ENCODE data around the gene DYNLL2. TPM values are rescaled to one million over a fixed set of nuclear protein-coding genes. Genes with fewer than 3 reads are reported as not detected.

Gene DYNLL2
- total and polyA plus RNA-seq, 8 donors = 36.3 to 70.8 (median 55.4) TPM

DNA sequence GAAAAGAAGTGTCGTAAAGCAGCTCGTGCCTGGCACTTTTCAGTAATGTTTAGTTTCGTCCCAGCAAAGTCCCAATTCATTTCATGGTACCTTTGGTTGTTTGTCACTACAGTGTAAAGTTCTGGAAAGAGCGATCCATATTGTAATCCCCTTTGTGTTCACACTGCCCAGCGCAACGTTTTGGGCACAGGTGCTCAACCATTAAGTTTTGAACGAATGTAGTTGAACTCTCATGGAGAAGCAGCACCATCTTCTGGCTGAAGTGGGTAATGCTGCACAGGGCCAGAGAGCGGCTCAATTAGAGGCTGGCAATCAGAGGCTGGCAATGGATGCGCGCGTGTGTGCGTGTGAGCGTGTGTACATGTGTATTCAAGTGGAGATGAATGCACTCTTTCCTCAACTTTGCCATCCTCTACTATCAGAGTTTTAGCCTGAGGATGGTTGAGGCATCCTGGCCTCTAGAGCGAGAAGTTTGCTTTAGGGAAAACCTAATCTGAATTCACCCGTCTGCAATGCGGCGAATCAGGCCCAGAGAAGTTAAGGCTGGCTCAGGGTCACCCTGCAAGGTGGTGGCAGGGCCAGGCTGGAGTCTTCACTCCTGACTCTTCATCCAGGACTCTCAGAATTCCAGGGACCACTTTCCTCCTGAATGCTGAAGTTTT is 29.9 kb downstream of the DYNLL2 start:
- Histone ChIP-seq H3K4me3 (no peak overlapping the region), H3K9me3 (no peaks in the 10 kb centered on the region), H3K27ac (no peak overlapping the region), H3K4me1 (no peaks in the 10 kb centered on the region), H3K27me3 (peaks cover 0 to 8% of the 10 kb centered on the region in 2 donors), H3K36me3 (no peaks in the 10 kb centered on the region)
- intact Hi-C loops (cut with DNase I) = loop anchor here in 1 of 2 donors (10.0 kb wide), 1 partner anchor 258 kb away; the partner anchor contains the start of gene MRPS23
- DNase-seq (peak; percentile 60 to 79 (median 70)), ATAC-seq (peak; percentile 98)
- TF ChIP-seq, protein P1, sequence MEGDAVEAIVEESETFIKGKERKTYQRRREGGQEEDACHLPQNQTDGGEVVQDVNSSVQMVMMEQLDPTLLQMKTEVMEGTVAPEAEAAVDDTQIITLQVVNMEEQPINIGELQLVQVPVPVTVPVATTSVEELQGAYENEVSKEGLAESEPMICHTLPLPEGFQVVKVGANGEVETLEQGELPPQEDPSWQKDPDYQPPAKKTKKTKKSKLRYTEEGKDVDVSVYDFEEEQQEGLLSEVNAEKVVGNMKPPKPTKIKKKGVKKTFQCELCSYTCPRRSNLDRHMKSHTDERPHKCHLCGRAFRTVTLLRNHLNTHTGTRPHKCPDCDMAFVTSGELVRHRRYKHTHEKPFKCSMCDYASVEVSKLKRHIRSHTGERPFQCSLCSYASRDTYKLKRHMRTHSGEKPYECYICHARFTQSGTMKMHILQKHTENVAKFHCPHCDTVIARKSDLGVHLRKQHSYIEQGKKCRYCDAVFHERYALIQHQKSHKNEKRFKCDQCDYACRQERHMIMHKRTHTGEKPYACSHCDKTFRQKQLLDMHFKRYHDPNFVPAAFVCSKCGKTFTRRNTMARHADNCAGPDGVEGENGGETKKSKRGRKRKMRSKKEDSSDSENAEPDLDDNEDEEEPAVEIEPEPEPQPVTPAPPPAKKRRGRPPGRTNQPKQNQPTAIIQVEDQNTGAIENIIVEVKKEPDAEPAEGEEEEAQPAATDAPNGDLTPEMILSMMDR (IDR thresholded peaks at IDR 0.05) = peak; percentile 90 to 95

DNA sequence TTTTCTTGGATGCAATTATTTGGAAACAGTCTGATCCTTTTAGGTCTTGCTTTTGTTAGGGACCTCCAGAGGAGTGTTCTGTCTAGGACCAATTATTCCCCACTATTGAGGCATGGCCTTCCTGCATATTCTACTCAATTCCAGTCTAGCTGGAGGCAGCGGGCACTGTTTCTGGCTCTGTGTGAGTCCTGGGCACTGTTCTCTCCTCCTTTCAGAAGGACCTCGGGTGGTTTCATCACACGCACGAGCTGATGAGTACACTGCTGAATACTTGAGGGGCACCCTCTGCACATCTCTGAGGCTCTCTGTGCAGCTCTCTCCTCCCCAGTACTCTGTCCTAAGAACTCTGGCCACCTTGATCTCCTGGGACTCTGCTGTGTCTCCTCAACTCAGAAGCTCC is 30.7 kb downstream of the DYNLL2 start:
- H3K27ac ChIP-seq = no peak overlapping the region
- H3K4me3 ChIP-seq = no peak overlapping the region
- H3K27me3 ChIP-seq = peaks cover 0 to 12% of the 10 kb centered on the region in 2 donors
- H3K4me1 ChIP-seq = no peaks in the 10 kb centered on the region
- no peaks in the 10 kb centered on the region for H3K9me3 ChIP-seq
- ATAC-seq (no peak), DNase-seq (no peak)
- H3K36me3 ChIP-seq = no peaks in the 10 kb centered on the region
- TF ChIP-seq, protein P1 (IDR thresholded peaks at IDR 0.05) = no peak
- intact Hi-C loops (cut with DNase I) = loop anchor here in 1 of 2 donors (10.0 kb wide), 1 partner anchor 259 kb away; the partner anchor contains the start of gene MRPS23

DNA sequence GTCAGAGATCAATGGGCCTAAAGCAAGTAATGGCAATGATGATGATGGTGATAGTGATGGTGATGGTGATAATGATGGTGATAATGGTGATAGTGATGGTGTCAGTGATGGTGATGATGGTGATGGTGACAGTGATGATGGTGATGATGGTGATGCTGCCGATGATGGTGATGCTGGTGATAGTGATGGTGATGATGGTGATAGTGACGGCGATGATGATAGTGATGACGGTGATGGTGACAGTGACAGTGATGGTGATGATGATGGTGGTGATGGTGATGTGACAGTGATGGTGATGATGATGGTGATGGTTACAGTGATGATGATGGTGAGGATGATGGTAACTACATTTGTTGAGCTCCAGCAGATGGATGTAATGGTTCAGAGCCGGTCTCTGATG is 34.2 kb downstream of the DYNLL2 start:
- intact Hi-C loops (cut with DNase I) = loop anchor here in 1 of 2 donors (10.0 kb wide), 1 partner anchor 263 kb away; the partner anchor contains the start of gene MRPS23
- Histone ChIP-seq H3K9me3 (no peaks in the 10 kb centered on the region), H3K36me3 (no peaks in the 10 kb centered on the region), H3K4me3 (no peak overlapping the region), H3K27me3 (peaks cover 0 to 13% of the 10 kb centered on the region in 2 donors), H3K27ac (no peak overlapping the region), H3K4me1 (no peaks in the 10 kb centered on the region)
- TF ChIP-seq, protein P1 (IDR thresholded peaks at IDR 0.05) = no peak
- DNase-seq (no peak), ATAC-seq (no peak)

DNA sequence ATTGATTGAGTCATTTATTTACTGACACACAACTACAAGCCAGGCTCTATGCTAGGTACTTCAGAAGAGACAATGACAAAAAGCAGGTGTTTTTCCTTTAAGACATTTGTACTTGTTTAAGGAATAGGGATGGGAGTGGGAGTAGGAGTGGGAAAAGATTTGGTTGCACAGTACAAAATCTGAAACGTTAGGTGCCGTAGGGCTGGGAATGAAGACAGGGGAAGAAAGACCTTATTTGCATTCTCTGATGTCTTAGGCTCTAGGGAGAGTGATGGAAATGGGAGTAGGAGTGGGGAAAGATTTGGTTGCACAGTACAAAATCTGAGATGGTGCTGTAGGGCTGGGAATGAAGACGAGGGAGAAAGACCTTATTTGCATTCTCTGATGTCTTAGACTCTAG is 36.3 kb downstream of the DYNLL2 start:
- Histone ChIP-seq H3K27me3 (peaks cover 0 to 13% of the 10 kb centered on the region in 2 donors), H3K4me1 (no peaks in the 10 kb centered on the region), H3K9me3 (no peaks in the 10 kb centered on the region), H3K4me3 (no peak overlapping the region), H3K36me3 (no peaks in the 10 kb centered on the region), H3K27ac (no peak overlapping the region)
- intact Hi-C loops (cut with DNase I) = loop anchor here in 1 of 2 donors (10.0 kb wide), 1 partner anchor 265 kb away; the partner anchor contains the start of gene MRPS23
- ATAC-seq (no peak), DNase-seq (no peak)
- TF ChIP-seq, protein P1 (IDR thresholded peaks at IDR 0.05) = no peak

DNA sequence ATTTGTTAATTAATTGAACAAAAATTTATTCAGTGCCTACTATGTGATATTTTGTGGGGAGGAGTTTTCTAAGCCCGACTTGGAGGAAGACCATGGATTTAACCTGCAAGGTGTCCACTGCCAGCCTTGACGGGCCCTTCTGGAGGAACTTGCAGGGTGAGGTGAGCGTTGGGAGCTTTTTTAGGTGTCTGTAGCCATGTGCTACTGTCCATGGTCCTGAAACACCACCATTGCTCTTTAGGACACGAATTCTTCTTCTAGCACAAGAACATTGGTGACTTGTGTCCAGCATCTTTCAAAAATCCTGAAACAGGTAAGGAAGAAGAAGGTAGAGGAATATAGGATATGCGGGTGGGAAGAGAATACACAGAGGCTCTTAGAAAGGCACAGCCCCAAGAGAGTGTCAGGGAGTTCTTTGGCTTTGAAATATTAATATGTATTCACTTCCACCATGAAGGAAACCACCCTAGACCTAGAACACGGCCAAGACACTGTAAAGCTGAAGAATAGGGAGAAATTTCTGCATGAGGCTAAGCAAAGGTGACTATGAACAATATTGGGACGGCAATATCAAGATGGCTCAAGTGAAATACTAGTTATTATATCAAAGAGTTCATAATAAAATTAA is 37.1 kb downstream of the DYNLL2 start:
- Histone ChIP-seq H3K27me3 (peaks cover 0 to 13% of the 10 kb centered on the region in 2 donors), H3K4me3 (no peak overlapping the region), H3K9me3 (no peaks in the 10 kb centered on the region), H3K27ac (no peak overlapping the region), H3K36me3 (no peaks in the 10 kb centered on the region), H3K4me1 (no peaks in the 10 kb centered on the region)
- DNase-seq = peak in 2 of 4 donors; percentile 55 to 75
- peak; percentile 79 for ATAC-seq
- TF ChIP-seq, protein P1 (IDR thresholded peaks at IDR 0.05) = no peak
- intact Hi-C loops (cut with DNase I) = no loop called here
